ENCODE results near the gene IQGAP3. TPM values are rescaled to one million over a fixed set of nuclear protein-coding genes. Genes with fewer than 3 reads are reported as not detected.

The IQGAP3 gene
- polyA plus RNA-seq, 1 donor from 2014 or later, result not detected

- H3K27ac ChIP-seq (ENCODE audit: low read length), result peak overlapping the region; percentile 81
Measured at GRCh38 chr1:156524481-156524869, 47.9 kb downstream of the IQGAP3 start.

GRCh38 chr1:156523801-156524480, 48.4 kb downstream of the IQGAP3 start:
- Histone ChIP-seq H2AFZ (ENCODE audit: low read depth, low read length) (peak overlapping the region; percentile 6), H3K27me3 (ENCODE audit: insufficient read depth, low read depth, low read length) (no peaks in the 10 kb centered on the region), H3K27ac (ENCODE audit: low read length) (peak overlapping the region; percentile 81), H4K20me1 (ENCODE audit: insufficient read depth) (no peaks in the 10 kb centered on the region), H3F3A (ENCODE audit: insufficient read depth, low read length, poor library complexity, severe bottlenecking) (no peaks in the 10 kb centered on the region), H3K9me3 (ENCODE audit: low read length) (no peaks in the 10 kb centered on the region), H3K79me2 (replicated peaks; ENCODE audit: insufficient read depth, low read length) (no peaks in the 10 kb centered on the region), H3K9ac (ENCODE audit: low read length) (peak overlapping the region; percentile 59), H3K36me3 (ENCODE audit: insufficient read depth, low read length) (no peaks in the 10 kb centered on the region), H3K4me2 (ENCODE audit: low read length) (peak overlapping the region; percentile 3), H3K4me3 (ENCODE audit: low read length) (peak overlapping the region; percentile 37), H3K9me2 (ENCODE audit: insufficient read depth, low read length) (no peaks in the 10 kb centered on the region)
- no peak for TF ChIP-seq POLR2AphosphoS5 (IDR thresholded peaks at IDR 0.05)
- no peak for TF ChIP-seq RAD21 (conservative IDR thresholded peaks at IDR 0.05)
- TF ChIP-seq CTCF (IDR thresholded peaks at IDR 0.05; ENCODE audit: poor library complexity, severe bottlenecking), result no peak
- TF ChIP-seq MXI1 (conservative IDR thresholded peaks at IDR 0.05; ENCODE audit: poor library complexity, severe bottlenecking), result no peak
- TF ChIP-seq SMC3 (conservative IDR thresholded peaks at IDR 0.05; ENCODE audit: poor library complexity), result no peak
- no peak for TF ChIP-seq TAF1 (IDR thresholded peaks at IDR 0.05; ENCODE audit: low read depth)
- no peak for TF ChIP-seq EZH2 (IDR thresholded peaks at IDR 0.05; ENCODE audit: borderline replicate concordance, insufficient read depth, low read length, poor library complexity, severe bottlenecking)

More at GRCh38 chr1:156524481-156524869, 47.9 kb downstream of the IQGAP3 start:
- no peaks in the 10 kb centered on the region for H3K27me3 ChIP-seq (ENCODE audit: insufficient read depth, low read depth, low read length)
- peak overlapping the region; percentile 7 for H3K4me2 ChIP-seq (ENCODE audit: low read length)
- H3K79me2 ChIP-seq (replicated peaks; ENCODE audit: insufficient read depth, low read length), result no peaks in the 10 kb centered on the region
- no peak for TF ChIP-seq RAD21 (conservative IDR thresholded peaks at IDR 0.05)
- no peak for TF ChIP-seq CTCF (IDR thresholded peaks at IDR 0.05; ENCODE audit: poor library complexity, severe bottlenecking)
- TF ChIP-seq SMC3 (conservative IDR thresholded peaks at IDR 0.05; ENCODE audit: poor library complexity), result peak; percentile 23
- peak; percentile 98 for TF ChIP-seq EP300 (conservative IDR thresholded peaks at IDR 0.05; ENCODE audit: poor library complexity, severe bottlenecking)
- TF ChIP-seq POLR2AphosphoS5 (IDR thresholded peaks at IDR 0.05), result peak; percentile 87
- TF ChIP-seq REST (IDR thresholded peaks at IDR 0.05; ENCODE audit: borderline replicate concordance), result no peak
- peak overlapping the region; percentile 6 for H2AFZ ChIP-seq (ENCODE audit: low read depth, low read length)
- H3K9me3 ChIP-seq (ENCODE audit: low read length), result no peaks in the 10 kb centered on the region
- no peaks in the 10 kb centered on the region for H3F3A ChIP-seq (ENCODE audit: insufficient read depth, low read length, poor library complexity, severe bottlenecking)
- peak overlapping the region; percentile 59 for H3K9ac ChIP-seq (ENCODE audit: low read length)
- H3K9me2 ChIP-seq (ENCODE audit: insufficient read depth, low read length), result no peaks in the 10 kb centered on the region
- no peaks in the 10 kb centered on the region for H4K20me1 ChIP-seq (ENCODE audit: insufficient read depth)
- peak overlapping the region; percentile 37 for H3K4me3 ChIP-seq (ENCODE audit: low read length)
- no peaks in the 10 kb centered on the region for H3K36me3 ChIP-seq (ENCODE audit: insufficient read depth, low read length)
